Activated T-helper 1 cell treated with anti-CD3 and anti-CD28 coated beads, Interleukin-12 subunit alpha, Interleukin-12 subunit beta, Interleukin-2, Interleukin-4 antibody, amounts not matched to agents 30 ng/mL and 10 ng/mL and 1 ng/mL, durations not matched to agents 14 hours and 24 hours and 36 hours (primary cell): Measurements from ENCODE around the gene MRO. TPM values are rescaled to one million over a fixed set of nuclear protein-coding genes. Genes with fewer than 3 reads are reported as not detected.
"Not testable (repeated sequence)": the region's sequence is repeated elsewhere in the genome, so short reads cannot be mapped to it uniquely, and the experiment has no call there.

Experiments
- DNase-seq: peaks from one replicate; pipeline ENCODE4 v3.0.0; 2021; ENCODE audit warnings: low spot score
- H3K27ac Mint-ChIP-seq: one replicate; pipeline ENCODE4 v1.8.0; 2021; ENCODE audit warnings: mild to moderate bottlenecking, mixed read lengths
- H3K27me3 Mint-ChIP-seq: one replicate; pipeline ENCODE4 v1.8.0; 2022; ENCODE audit warnings: mild to moderate bottlenecking, moderate library complexity, mixed read lengths; ENCODE audit not compliant: insufficient read depth
- H3K36me3 Mint-ChIP-seq: one replicate; pipeline ENCODE4 v1.8.0; 2021; ENCODE audit warnings: low read depth, mixed read lengths
- H3K4me1 Mint-ChIP-seq: one replicate; pipeline ENCODE4 v1.8.0; 2021; ENCODE audit warnings: low read depth, mixed read lengths
- H3K4me3 Mint-ChIP-seq: one replicate; pipeline ENCODE4 v1.8.0; 2021; ENCODE audit warnings: mild to moderate bottlenecking, moderate library complexity, mixed read lengths
- H3K9me3 Mint-ChIP-seq: one replicate; pipeline ENCODE4 v1.8.0; 2021; ENCODE audit warnings: mixed read lengths
- intact Hi-C: fragments of 100-400 bp; cut with micrococcal nuclease; formaldehyde crosslinking; loops from one replicate; pipeline ENCODE4 v1.15.1; 2024
- total RNA-seq: library from RNA; stranded (reverse); gene quantifications from 2 replicates; pipeline ENCODE4 v1.2.3, GENCODE V29; 2022

Gene MRO
- not detected in 2 replicates for total RNA-seq

GRCh38 chr18:50819728-50820378, at the start of gene MRO:
MRO (minus strand) TSS chr18:50820016; CDS start chr18:50809400, 10,616 bp downstream.
- intact Hi-C loops, result loop anchor here (1.0 to 5.0 kb wide), 6 partner anchors 59 to 377 kb away; partner anchors contain the start of genes ELAC1, ME2, MEX3C and SMAD4
- no peak within 1 kb of the TSS for H3K27ac Mint-ChIP-seq
- no peaks in the 10 kb centered on the region for H3K36me3 Mint-ChIP-seq
- H3K27me3 Mint-ChIP-seq, result peaks cover 6% of the 10 kb centered on the region
- H3K9me3 Mint-ChIP-seq, result no peaks in the 10 kb centered on the region
- H3K4me3 Mint-ChIP-seq, result no peak within 1 kb of the TSS
- H3K4me1 Mint-ChIP-seq, result no peaks in the 10 kb centered on the region
- DNase-seq, result peak; percentile 67

- H3K27me3 Mint-ChIP-seq, result peaks cover 5% of the 10 kb centered on the region
- H3K27ac Mint-ChIP-seq, result no peak overlapping the region
- intact Hi-C loops, result no loop called here
Measured at GRCh38 chr18:50869150-50869549, 49.3 kb upstream of the MRO start.

DNA sequence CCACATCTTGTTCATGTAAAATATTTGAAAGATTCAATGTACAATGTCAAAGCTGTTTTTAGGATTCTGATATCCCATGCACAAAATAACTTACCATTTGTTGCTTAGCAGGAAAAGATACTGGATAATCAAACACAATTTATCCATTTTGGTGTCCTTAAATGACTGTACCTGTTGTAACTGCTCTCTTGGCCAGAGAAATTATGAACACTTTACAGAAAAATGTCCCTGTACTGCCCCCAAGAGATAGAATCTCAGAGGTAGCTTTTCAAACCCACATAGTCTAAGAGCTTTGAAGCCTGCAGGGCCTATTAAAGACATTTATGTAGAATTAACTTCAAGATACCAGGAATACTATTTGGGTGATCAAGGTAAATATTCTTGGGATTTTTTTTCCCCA, 46.9 kb upstream of the MRO start:
- Mint-ChIP-seq H3K27ac (no peak overlapping the region), H3K9me3 (no peaks in the 10 kb centered on the region), H3K36me3 (no peaks in the 10 kb centered on the region), H3K27me3 (no peaks in the 10 kb centered on the region), H3K4me1 (no peaks in the 10 kb centered on the region), H3K4me3 (no peak overlapping the region)
- intact Hi-C loops, result no loop called here
- no peak for DNase-seq

More at GRCh38 chr18:50869150-50869549, 49.3 kb upstream of the MRO start:
- Mint-ChIP-seq H3K4me1 (no peaks in the 10 kb centered on the region), H3K9me3 (no peaks in the 10 kb centered on the region), H3K4me3 (no peak overlapping the region), H3K36me3 (no peaks in the 10 kb centered on the region)
- DNase-seq, result no peak

- H3K27me3 Mint-ChIP-seq, result peaks cover 4% of the 10 kb centered on the region
- intact Hi-C loops, result no loop called here
- H3K36me3 Mint-ChIP-seq, result no peaks in the 10 kb centered on the region
- DNase-seq, result no peak
- no peaks in the 10 kb centered on the region for H3K9me3 Mint-ChIP-seq
- H3K4me1 Mint-ChIP-seq, result no peaks in the 10 kb centered on the region
- H3K27ac Mint-ChIP-seq, result no peak overlapping the region
- no peak overlapping the region for H3K4me3 Mint-ChIP-seq
Measured at GRCh38 chr18:50863840-50864375, 44.1 kb upstream of the MRO start.

GRCh38 chr18:50862401-50862800, 42.6 kb upstream of the MRO start:
- no peaks in the 10 kb centered on the region for H3K9me3 Mint-ChIP-seq
- no peak overlapping the region for H3K27ac Mint-ChIP-seq
- peaks cover 5% of the 10 kb centered on the region for H3K27me3 Mint-ChIP-seq
- no peak for DNase-seq
- H3K4me3 Mint-ChIP-seq, result no peak overlapping the region
- intact Hi-C loops, result no loop called here
- no peaks in the 10 kb centered on the region for H3K36me3 Mint-ChIP-seq
- no peaks in the 10 kb centered on the region for H3K4me1 Mint-ChIP-seq

GRCh38 chr18:50861617-50862016, 41.8 kb upstream of the MRO start:
- no peak for DNase-seq
- H3K4me1 Mint-ChIP-seq, result no peaks in the 10 kb centered on the region
- no peaks in the 10 kb centered on the region for H3K9me3 Mint-ChIP-seq
- peaks cover 5% of the 10 kb centered on the region for H3K27me3 Mint-ChIP-seq
- H3K27ac Mint-ChIP-seq, result no peak overlapping the region
- no peak overlapping the region for H3K4me3 Mint-ChIP-seq
- no peaks in the 10 kb centered on the region for H3K36me3 Mint-ChIP-seq
- intact Hi-C loops, result no loop called here

- Mint-ChIP-seq H3K36me3 (no peaks in the 10 kb centered on the region), H3K4me3 (no peak overlapping the region), H3K4me1 (no peaks in the 10 kb centered on the region), H3K27me3 (peaks cover 5% of the 10 kb centered on the region), H3K27ac (no peak overlapping the region), H3K9me3 (no peaks in the 10 kb centered on the region)
- intact Hi-C loops, result no loop called here
- no peak for DNase-seq
Measured at GRCh38 chr18:50859793-50860555, 40.2 kb upstream of the MRO start.

DNA sequence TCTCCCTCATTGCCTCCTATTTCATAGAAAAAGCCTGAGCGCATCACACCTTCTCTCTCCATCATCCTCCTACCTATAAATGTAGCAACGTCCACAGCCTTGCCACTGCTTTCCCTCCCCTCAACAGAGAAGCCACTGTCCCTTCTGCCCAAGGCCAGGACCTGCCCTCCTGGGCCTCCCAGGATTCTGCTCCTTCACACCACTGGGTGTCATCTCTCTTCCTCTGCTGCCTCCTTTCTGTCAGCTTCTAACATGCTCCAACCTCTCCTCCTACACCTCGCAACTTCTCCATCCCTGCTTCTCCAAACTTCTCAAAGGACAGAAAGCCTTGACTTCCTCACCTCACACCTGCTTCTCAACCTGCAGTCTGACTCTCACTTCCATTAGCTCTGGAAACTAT, 37.9 kb upstream of the MRO start:
- Mint-ChIP-seq H3K4me3 (no peak overlapping the region), H3K27me3 (peaks cover 7% of the 10 kb centered on the region), H3K36me3 (no peaks in the 10 kb centered on the region), H3K4me1 (no peaks in the 10 kb centered on the region), H3K9me3 (peaks cover 4% of the 10 kb centered on the region), H3K27ac (no peak overlapping the region)
- intact Hi-C loops, result no loop called here
- no peak for DNase-seq

GRCh38 chr18:50857166-50857565, 37.4 kb upstream of the MRO start:
- H3K27me3 Mint-ChIP-seq, H3K4me1 Mint-ChIP-seq, intact Hi-C loops, H3K27ac Mint-ChIP-seq, H3K4me3 Mint-ChIP-seq, H3K9me3 Mint-ChIP-seq, H3K36me3 Mint-ChIP-seq, DNase-seq: not testable (repeated sequence)

- Mint-ChIP-seq H3K27ac (no peak overlapping the region), H3K36me3 (no peaks in the 10 kb centered on the region), H3K27me3 (peaks cover 7% of the 10 kb centered on the region), H3K4me1 (no peaks in the 10 kb centered on the region), H3K4me3 (no peak overlapping the region), H3K9me3 (peaks cover 4% of the 10 kb centered on the region)
- intact Hi-C loops, result no loop called here
- DNase-seq, result no peak
Measured at GRCh38 chr18:50855976-50856757, 36.4 kb upstream of the MRO start.

GRCh38 chr18:50853863-50854271, 34.1 kb upstream of the MRO start:
- peaks cover 3% of the 10 kb centered on the region for H3K27me3 Mint-ChIP-seq
- intact Hi-C loops, result no loop called here
- DNase-seq, result no peak
- no peak overlapping the region for H3K4me3 Mint-ChIP-seq
- H3K27ac Mint-ChIP-seq, result no peak overlapping the region
- peaks cover 4% of the 10 kb centered on the region for H3K9me3 Mint-ChIP-seq
- H3K4me1 Mint-ChIP-seq, result no peaks in the 10 kb centered on the region
- H3K36me3 Mint-ChIP-seq, result no peaks in the 10 kb centered on the region

DNA sequence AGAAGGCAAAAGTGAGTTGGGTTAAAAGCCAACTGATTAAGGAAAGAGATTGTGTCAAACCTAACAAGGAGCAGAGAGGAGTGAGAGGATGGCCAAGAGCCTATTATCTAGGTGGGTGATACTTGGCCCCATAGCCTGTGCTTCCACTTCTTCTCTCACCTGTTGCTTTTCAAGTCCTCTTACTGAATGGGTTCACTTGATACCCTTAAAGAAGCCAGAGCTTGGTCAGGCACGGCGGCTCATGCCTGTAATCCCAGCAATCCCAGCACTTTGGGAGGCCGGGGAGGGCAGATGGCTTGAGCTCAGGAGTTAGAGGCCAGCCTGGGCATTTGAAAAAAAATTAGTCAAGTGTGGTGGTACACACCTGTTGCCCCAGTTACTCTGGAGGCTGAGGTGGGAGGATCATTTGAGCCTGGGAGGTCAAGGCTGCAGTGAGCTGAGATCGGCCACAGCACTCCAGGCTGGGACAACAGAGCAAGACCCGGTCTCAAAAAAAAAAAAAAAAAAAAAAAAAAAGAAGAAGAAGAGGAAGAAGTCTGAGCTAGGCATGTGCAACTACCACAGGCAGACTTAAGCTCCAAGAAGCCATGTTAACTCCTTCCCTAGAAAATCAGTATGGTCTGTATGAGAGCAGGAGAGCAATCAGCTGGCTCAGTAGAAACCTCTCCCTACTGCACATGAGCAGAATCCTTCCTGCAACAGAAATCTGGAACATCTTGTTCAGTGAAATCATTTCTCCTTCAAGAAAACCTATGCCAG, 30.7 kb upstream of the MRO start:
- Mint-ChIP-seq H3K36me3 (no peaks in the 10 kb centered on the region), H3K4me1 (no peaks in the 10 kb centered on the region), H3K27me3 (peaks cover 6% of the 10 kb centered on the region), H3K9me3 (peaks cover 4% of the 10 kb centered on the region), H3K4me3 (no peak overlapping the region), H3K27ac (no peak overlapping the region)
- intact Hi-C loops, result no loop called here
- DNase-seq, result no peak
